OCI-LY7 (cell line): ENCODE results near the gene PALD1. TPM values are rescaled to one million over a fixed set of nuclear protein-coding genes. Genes with fewer than 3 reads are reported as not detected.

ENCODE experiments used
- BruUV-seq: library from RNA; stranded (reverse); fragments of 400-500 nt; replicated peaks from 2 replicates; lab custom pipeline; 2021; lab: Mats Ljungman, UMichigan
- CTCF ChIA-PET: fragments of 300-600 bp; sonication (Branson Sonifier 250); formaldehyde crosslinking; loops from one replicate; lab custom pipeline; 2022; ENCODE audit warnings: antibody characterized with exemption; ENCODE audit not compliant: unreplicated experiment; lab: Charles Lee
- POLR2A ChIA-PET: fragments of 300-600 bp; sonication (Branson Sonifier 250); formaldehyde crosslinking; loops from one replicate; lab custom pipeline; 2022; ENCODE audit warnings: antibody characterized with exemption; lab: Charles Lee
- DNase-seq: peaks from one replicate; pipeline ENCODE4 v3.0.0-alpha.2; 2015; ENCODE audit warnings: low spot score
- H2AFZ ChIP-seq: fragments of 200-600 bp; sonication (generic), shearing (Covaris generic); 2 replicates; pipeline ENCODE4 v1.6.1; 2014; ENCODE audit warnings: mild to moderate bottlenecking, antibody characterized with exemption, low read length, moderate library complexity
- H3K27ac ChIP-seq: fragments of 200-600 bp; sonication (generic); 2 replicates; pipeline ENCODE4 v1.5.1; 2014; ENCODE audit warnings: mixed run types, low read depth, mild to moderate bottlenecking, moderate library complexity, low read length, inconsistent platforms; ENCODE audit not compliant: poor library complexity, severe bottlenecking
- H3K36me3 ChIP-seq: fragments of 200-600 bp; sonication (generic); 2 replicates; pipeline ENCODE4 v1.6.1; 2014; ENCODE audit warnings: mild to moderate bottlenecking, antibody characterized with exemption, low read length, moderate library complexity, mixed read lengths; ENCODE audit not compliant: insufficient read depth
- H3K4me1 ChIP-seq: fragments of 200-600 bp; sonication (generic); 2 replicates; pipeline ENCODE4 v1.5.1; 2014; ENCODE audit warnings: mild to moderate bottlenecking, low read length; ENCODE audit not compliant: insufficient read depth, poor library complexity, severe bottlenecking
- H3K4me2 ChIP-seq: fragments of 200-600 bp; sonication (generic); 2 replicates; pipeline ENCODE4 v1.6.1; 2014; ENCODE audit warnings: mild to moderate bottlenecking, low read length
- H3K4me3 ChIP-seq: fragments of 200-600 bp; sonication (generic); 2 replicates; pipeline ENCODE4 v1.5.1; 2014; ENCODE audit warnings: mild to moderate bottlenecking, low read depth, low read length; ENCODE audit not compliant: poor library complexity, severe bottlenecking
- H3K79me2 ChIP-seq: fragments of 200-600 bp; sonication (generic); 2 replicates; pipeline ENCODE4 v1.6.1; 2016; ENCODE audit warnings: low read depth, mild to moderate bottlenecking, low read length, moderate library complexity, mixed read lengths; ENCODE audit not compliant: insufficient read depth
- H3K9me2 ChIP-seq: fragments of 200-600 bp; sonication (generic); 2 replicates; pipeline ENCODE4 v1.6.1; 2016; ENCODE audit warnings: mild to moderate bottlenecking, low read length, mixed read lengths; ENCODE audit not compliant: insufficient read depth
- H3K9me3 ChIP-seq: fragments of 200-600 bp; sonication (generic); 2 replicates; pipeline ENCODE4 v1.6.1; 2014; ENCODE audit warnings: mild to moderate bottlenecking, mixed run types, low read length, mixed read lengths
- H4K20me1 ChIP-seq: fragments of 200-600 bp; sonication (generic); 2 replicates; pipeline ENCODE4 v1.6.1; 2014; ENCODE audit warnings: mild to moderate bottlenecking, antibody characterized with exemption, low read length, moderate library complexity, mixed read lengths; ENCODE audit not compliant: insufficient read depth
- CTCF ChIP-seq: fragments of 200-600 bp; sonication (generic); conservative IDR thresholded peaks from 2 replicates; pipeline ENCODE4 v1.5.1; 2014; ENCODE audit warnings: mild to moderate bottlenecking, antibody characterized with exemption, low read length, moderate library complexity, mixed read lengths
- EZH2phosphoT487 ChIP-seq: fragments of 200-600 bp; sonication (generic); IDR thresholded peaks from 2 replicates; pipeline ENCODE4 v1.6.1; 2018; ENCODE audit warnings: low read depth, borderline replicate concordance, mild to moderate bottlenecking, mixed run types, antibody characterized with exemption, low read length, moderate library complexity, mixed read lengths
- intact Hi-C: fragments of 100-400 bp; cut with micrococcal nuclease; formaldehyde crosslinking; loops from one replicate; pipeline ENCODE4 v1.10.0; 2022; ENCODE audit not compliant: unreplicated experiment
- total RNA-seq, 2 experiments: library from RNA; depleted of rRNA in 1 of 2; stranded (reverse); fragments of >200 nt in 1 of 2; shearing (Covaris generic) in 1 of 2; gene quantifications; 2 replicates each; pipeline ENCODE4 v1.2.3, GENCODE V29; 2014 to 2022

Gene PALD1
- total RNA-seq, 2 experiments from 2014 or later: 52.7 to 66.7 TPM

- POLR2A ChIA-PET: interaction anchor here (0.7 to 3.6 kb wide), 5 partner anchors 9 to 57 kb away, joined by 3 to 29 read pairs (median 4); no protein-coding TSS in a partner anchor
- H3K4me2 ChIP-seq: peak overlapping the region; percentile 59
- no peak for TF ChIP-seq EZH2phosphoT487
- no peak for TF ChIP-seq CTCF
- peak overlapping the region; percentile 41 for H3K4me3 ChIP-seq
- peak; percentile 73 for DNase-seq
- H3K4me1 ChIP-seq: peaks cover 81% of the 10 kb centered on the region
- no peak overlapping the region for H2AFZ ChIP-seq
- H3K27ac ChIP-seq: peak overlapping the region; percentile 66
- CTCF ChIA-PET: no interaction called here
- H3K9me3 ChIP-seq: no peaks in the 10 kb centered on the region
- intact Hi-C loops: no loop called here
- H3K9me2 ChIP-seq: no peaks in the 10 kb centered on the region
- peaks cover 45% of the 10 kb centered on the region for H3K36me3 ChIP-seq
- BruUV-seq: no TSS peak
- no peaks in the 10 kb centered on the region; the same call in 1 of the 2 replicates for H4K20me1 ChIP-seq
- H3K79me2 ChIP-seq: peaks cover 93% of the 10 kb centered on the region
Measured at GRCh38 chr10:70503776-70504175, 25.2 kb downstream of the PALD1 start.

- peaks cover 90% of the 10 kb centered on the region for H3K79me2 ChIP-seq
- H2AFZ ChIP-seq: no peak overlapping the region
- intact Hi-C loops: no loop called here
- TF ChIP-seq CTCF (no peak), EZH2phosphoT487 (no peak)
- H3K4me2 ChIP-seq: peak overlapping the region; percentile 59; the same call in 1 of the 2 replicates
- ChIA-PET CTCF (no interaction called here), POLR2A (interaction anchor here (0.6 to 3.6 kb wide), 6 partner anchors 10 to 120 kb away, joined by 3 to 29 read pairs (median 4); no protein-coding TSS in a partner anchor)
- H3K4me3 ChIP-seq: no peak overlapping the region
- no peaks in the 10 kb centered on the region for H3K9me3 ChIP-seq
- no peaks in the 10 kb centered on the region for H3K9me2 ChIP-seq
- H4K20me1 ChIP-seq: no peaks in the 10 kb centered on the region; the same call in 1 of the 2 replicates
- H3K36me3 ChIP-seq: peaks cover 41% of the 10 kb centered on the region
- BruUV-seq: TSS peak; percentile 33
- no peak for DNase-seq
- H3K27ac ChIP-seq: peak overlapping the region; percentile 66
- peaks cover 81% of the 10 kb centered on the region for H3K4me1 ChIP-seq
Measured at GRCh38 chr10:70504521-70505358, 26.2 kb downstream of the PALD1 start.

- Histone ChIP-seq H3K36me3 (peaks cover 37% of the 10 kb centered on the region), H3K4me3 (no peak overlapping the region), H4K20me1 (no peaks in the 10 kb centered on the region; the same call in 1 of the 2 replicates), H3K9me2 (no peaks in the 10 kb centered on the region), H3K4me1 (peaks cover 81% of the 10 kb centered on the region), H3K4me2 (no peak overlapping the region), H2AFZ (no peak overlapping the region), H3K9me3 (no peaks in the 10 kb centered on the region), H3K27ac (no peak overlapping the region), H3K79me2 (peaks cover 90% of the 10 kb centered on the region)
- intact Hi-C loops: no loop called here
- CTCF ChIA-PET: no interaction called here
- BruUV-seq: no TSS peak
- TF ChIP-seq CTCF: no peak
- no peak for TF ChIP-seq EZH2phosphoT487
- DNase-seq: no peak
- POLR2A ChIA-PET: interaction anchor here (0.5 to 3.6 kb wide), 3 partner anchors 11 to 78 kb away, joined by 3 to 29 read pairs (median 5); no protein-coding TSS in a partner anchor
Measured at GRCh38 chr10:70505908-70506307, 27.3 kb downstream of the PALD1 start.
